IPS DF 19.7 (cell line): Measurements from ENCODE around the gene MOCS1.
A peak's percentile ranks its signal among the peaks of the same experiment; 100 is the strongest.
"Not testable (repeated sequence)": the region's sequence is repeated elsewhere in the genome, so short reads cannot be mapped to it uniquely, and the experiment has no call there.

Source experiments
- DNase-seq: peaks from one replicate; pipeline ENCODE4 v3.0.0-alpha.2; 2013; ENCODE audit warnings: low read depth, low spot score

The MOCS1 gene

GRCh38 chr6:39934131-39934757 lies at the start of gene MOCS1:
Gene MOCS1, minus strand, starts transcription at chr6:39934462. Its CDS starts 45 bp downstream, at chr6:39934417.
- DNase-seq = peak; percentile 54

- no peak for DNase-seq
These were observed 49.8 kb upstream of the MOCS1 start for GRCh38 chr6:39984051-39984450.

- no peak for DNase-seq
These were observed 48.9 kb upstream of the MOCS1 start for GRCh38 chr6:39983193-39983592.

GRCh38 chr6:39982720-39983119 lies 48.5 kb upstream of the MOCS1 start:
- DNase-seq = no peak

- DNase-seq = peak; percentile 35
These were observed 46.7 kb upstream of the MOCS1 start for GRCh38 chr6:39980839-39981580.

- DNase-seq = no peak
These were observed 45.4 kb upstream of the MOCS1 start for GRCh38 chr6:39979461-39980328.

- no peak for DNase-seq
These were observed 44.0 kb upstream of the MOCS1 start for GRCh38 chr6:39978240-39978639.

GRCh38 chr6:39973661-39974060 lies 39.4 kb upstream of the MOCS1 start:
- no peak for DNase-seq

GRCh38 chr6:39972717-39973116 lies 38.5 kb upstream of the MOCS1 start:
- not testable (repeated sequence) for DNase-seq

GRCh38 chr6:39971131-39971530 lies 36.9 kb upstream of the MOCS1 start:
- DNase-seq = not testable (repeated sequence)

GRCh38 chr6:39965751-39966150 lies 31.5 kb upstream of the MOCS1 start:
- DNase-seq = no peak

GRCh38 chr6:39964530-39964929 lies 30.3 kb upstream of the MOCS1 start:
- no peak for DNase-seq

GRCh38 chr6:39964094-39964493 lies 29.8 kb upstream of the MOCS1 start:
- no peak for DNase-seq

- no peak for DNase-seq
These were observed 28.6 kb upstream of the MOCS1 start for GRCh38 chr6:39962831-39963230.

- no peak for DNase-seq
These were observed 26.9 kb upstream of the MOCS1 start for GRCh38 chr6:39961178-39961577.

GRCh38 chr6:39958947-39959346 lies 24.7 kb upstream of the MOCS1 start:
- no peak for DNase-seq

- no peak for DNase-seq
These were observed 22.7 kb upstream of the MOCS1 start for GRCh38 chr6:39956936-39957335.

GRCh38 chr6:39953076-39953618 lies 18.9 kb upstream of the MOCS1 start:
- no peak for DNase-seq

GRCh38 chr6:39952167-39952566 lies 17.9 kb upstream of the MOCS1 start:
- DNase-seq = no peak

GRCh38 chr6:39951716-39952115 lies 17.5 kb upstream of the MOCS1 start:
- no peak for DNase-seq

GRCh38 chr6:39951191-39951590 lies 16.9 kb upstream of the MOCS1 start:
- no peak for DNase-seq

GRCh38 chr6:39950125-39950720 lies 16.0 kb upstream of the MOCS1 start:
- DNase-seq = no peak
